Panc1 (cell line): ENCODE measurements around the gene CHN1. TPM values are rescaled to one million over a fixed set of nuclear protein-coding genes. Genes with fewer than 3 reads are reported as not detected.

ENCODE experiments used
- ATAC-seq: fragments of 200-7000 bp; cut with Tn5 transposase; 2 replicates; pipeline ENCODE4 v1.9.1; 2020; ENCODE audit warnings: mild to moderate bottlenecking, moderate library complexity
- BruUV-seq: library from RNA; stranded (reverse); fragments of 400-500 nt; replicated peaks from 2 replicates; lab custom pipeline; 2021; lab: Mats Ljungman, UMichigan
- CTCF ChIA-PET: fragments of 300-600 bp; sonication (Branson Sonifier 250); formaldehyde crosslinking; loops from one replicate; lab custom pipeline; 2022; ENCODE audit warnings: antibody characterized with exemption; lab: Charles Lee
- POLR2A ChIA-PET: fragments of 300-600 bp; sonication (Branson Sonifier 250); formaldehyde crosslinking; loops from one replicate; lab custom pipeline; 2022; ENCODE audit warnings: antibody characterized with exemption; lab: Charles Lee
- DNase-seq: peaks from one replicate; pipeline ENCODE4 v3.0.0-alpha.2; 2010; ENCODE audit warnings: low read depth, low spot score
- H3K27ac ChIP-seq: 2 replicates; pipeline ENCODE4 v1.5.1; 2011; ENCODE audit warnings: mild to moderate bottlenecking, low read length, inconsistent platforms
- H3K27me3 ChIP-seq: fragments of 200-500 bp; sonication (Bioruptor generic); 2 replicates; pipeline ENCODE4 v1.6.0; 2014; ENCODE audit warnings: low read length, inconsistent platforms; ENCODE audit not compliant: control insufficient read depth, insufficient read depth
- H3K36me3 ChIP-seq: fragments of 200-500 bp; sonication (Bioruptor generic); 2 replicates; pipeline ENCODE4 v1.5.1; 2014; ENCODE audit warnings: inconsistent platforms, mild to moderate bottlenecking, low read length, moderate library complexity; ENCODE audit not compliant: control insufficient read depth, insufficient read depth
- H3K4me1 ChIP-seq: 2 replicates; pipeline ENCODE4 v1.5.1; 2011; ENCODE audit warnings: inconsistent platforms, mild to moderate bottlenecking, low read length, moderate library complexity; ENCODE audit not compliant: control insufficient read depth, insufficient read depth
- H3K4me3 ChIP-seq, 2 experiments: 2 replicates each; pipeline ENCODE4 v1.5.1; 2011 to 2012; ENCODE audit warnings: low read depth in 2 of 2, low read length in 2 of 2, mild to moderate bottlenecking in 2 of 2, inconsistent platforms in 1 of 2, moderate library complexity in 1 of 2
- H3K9me3 ChIP-seq: fragments of 200-500 bp; sonication (Bioruptor generic); 2 replicates; pipeline ENCODE4 v1.5.1; 2014; ENCODE audit warnings: low read depth, mild to moderate bottlenecking, inconsistent platforms, low read length, moderate library complexity; ENCODE audit not compliant: control insufficient read depth, insufficient read depth
- CTCF ChIP-seq: fragments of 450-650 bp; IDR thresholded peaks from 2 replicates; pipeline ENCODE4 v1.5.1; 2017; ENCODE audit warnings: mild to moderate bottlenecking
- POLR2AphosphoS5 ChIP-seq: IDR thresholded peaks from 2 replicates; pipeline ENCODE4 v1.6.1; 2012; ENCODE audit warnings: mild to moderate bottlenecking, low read depth, low read length, moderate library complexity
- REST ChIP-seq, 2 experiments: IDR thresholded peaks; 2 replicates each; pipeline ENCODE4 v1.6.1; 2011 to 2012; ENCODE audit warnings: low read depth in 2 of 2, control low read depth in 1 of 2, low read length in 1 of 2, mild to moderate bottlenecking in 1 of 2, moderate library complexity in 1 of 2; ENCODE audit not compliant: insufficient read depth in 1 of 2
- SIN3A ChIP-seq: IDR thresholded peaks from 2 replicates; pipeline ENCODE4 v1.6.1; 2012; ENCODE audit warnings: low read depth, mild to moderate bottlenecking, low read length, moderate library complexity, borderline replicate concordance; ENCODE audit not compliant: insufficient read depth
- TCF7L2 ChIP-seq: IDR thresholded peaks from 2 replicates; pipeline ENCODE4 v1.6.1; 2011; ENCODE audit warnings: mild to moderate bottlenecking, low read depth, low read length, inconsistent platforms
- in situ Hi-C: cut with HindIII; loops from 2 replicates; pipeline ENCODE4 v1.10.0; 2016; ENCODE audit warnings: low sequenced_read_pairs, low pct_unique_long_range_greater_than_20kb
- intact Hi-C: fragments of 100-400 bp; cut with micrococcal nuclease; formaldehyde crosslinking; loops from one replicate; pipeline ENCODE4 v1.10.0; 2022; ENCODE audit not compliant: unreplicated experiment
- total RNA-seq: library from RNA; stranded (reverse); gene quantifications from one replicate; pipeline ENCODE4 v1.2.1, GENCODE V29; 2021; ENCODE audit not compliant: unreplicated experiment

The CHN1 gene
- total RNA-seq, 1 experiment from 2014 or later, result 20.8 TPM

- ChIA-PET POLR2A (interaction anchor here (0.7 kb wide), 1 partner anchor 278 kb away, joined by 3 read pairs; no protein-coding TSS in a partner anchor), CTCF (interaction anchor here (0.5 to 1.8 kb wide), 10 partner anchors 9 to 282 kb away, joined by 3 to 8 read pairs (median 3); no protein-coding TSS in a partner anchor)
- ATAC-seq (peak; percentile 92), DNase-seq (peak; percentile 27)
- no peak overlapping the region for H3K4me3 ChIP-seq
- TF ChIP-seq SIN3A (no peak), TCF7L2 (no peak), CTCF (peak; percentile 92), REST (IDR thresholded peaks at IDR 0.05; ENCODE audit: insufficient read depth in 1 of 2, low read depth in 2 of 2, low read length in 1 of 2) (no peak), POLR2AphosphoS5 (no peak)
- in situ Hi-C loops (no loop called here), intact Hi-C loops (loop anchor here (5.0 kb wide), 1 partner anchor 47 kb away; no protein-coding TSS in a partner anchor)
- no peaks in the 10 kb centered on the region for H3K36me3 ChIP-seq
- no TSS peak for BruUV-seq
- H3K9me3 ChIP-seq, result no peaks in the 10 kb centered on the region
- H3K4me1 ChIP-seq, result no peaks in the 10 kb centered on the region
- H3K27ac ChIP-seq, result no peak overlapping the region
- H3K27me3 ChIP-seq, result no peaks in the 10 kb centered on the region; the same call in 1 of the 2 replicates
These were observed 256.2 kb downstream of the CHN1 start for GRCh38 chr2:174748948-174749347.

Other genes starting within 250 kb of the CHN1 start
- gene CHRNA1, start 240.9 kb downstream of the CHN1 start, total RNA-seq, result not detected
- 61.8 TPM for gene ATF2, start 162.8 kb upstream of the CHN1 start, total RNA-seq
- gene ATP5MC3, start 176.3 kb upstream of the CHN1 start, total RNA-seq, result 287 TPM